ENCODE data around the gene HOXD10. TPM values are rescaled to one million over a fixed set of nuclear protein-coding genes. Genes with fewer than 3 reads are reported as not detected.

Gene HOXD10
- total RNA-seq, 4 donors from 2014 or later: 0.56 to 0.59 TPM; not detected in 2

DNA sequence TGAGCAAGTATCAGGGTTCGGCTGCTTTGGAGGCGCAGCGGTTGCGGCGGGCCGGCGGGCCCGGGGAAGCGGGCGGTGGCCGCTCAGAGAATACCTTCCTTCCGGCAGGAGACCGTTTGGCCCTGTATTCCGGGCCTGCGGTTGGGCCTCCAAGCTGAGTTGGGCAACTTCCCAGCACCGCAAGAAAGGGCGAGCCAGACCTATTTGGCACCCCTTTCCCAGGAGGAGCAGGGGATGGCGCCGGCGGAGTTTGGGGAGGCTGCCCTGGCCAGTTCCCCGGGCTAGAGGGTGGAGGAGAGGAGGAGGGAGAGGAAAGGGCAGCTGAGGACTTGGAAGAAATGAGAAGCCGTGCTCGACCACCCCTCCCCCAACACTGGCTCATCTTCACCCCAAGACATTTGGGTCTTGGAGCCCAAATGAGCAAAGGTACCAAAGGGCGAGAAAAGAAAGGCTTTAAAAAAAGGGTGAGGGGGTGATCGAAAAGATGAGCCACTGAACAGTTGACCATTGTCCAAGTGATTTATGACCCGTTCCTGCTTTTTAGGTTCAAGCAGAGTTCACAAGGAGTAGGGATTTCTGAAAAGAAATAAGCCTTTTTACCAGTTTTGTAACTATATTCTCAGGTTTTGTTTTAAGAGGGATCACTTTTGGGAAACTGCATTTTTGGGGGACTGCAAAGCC is 48.9 kb downstream of the HOXD10 start:
- no peaks in the 10 kb centered on the region for H3K36me3 ChIP-seq
- TF ChIP-seq POLR2A (IDR thresholded peaks at IDR 0.05) (no peak), EP300 (IDR thresholded peaks at IDR 0.05) (no peak), POLR2AphosphoS5 (IDR thresholded peaks at IDR 0.05) (no peak)
- TF ChIP-seq, protein P1, sequence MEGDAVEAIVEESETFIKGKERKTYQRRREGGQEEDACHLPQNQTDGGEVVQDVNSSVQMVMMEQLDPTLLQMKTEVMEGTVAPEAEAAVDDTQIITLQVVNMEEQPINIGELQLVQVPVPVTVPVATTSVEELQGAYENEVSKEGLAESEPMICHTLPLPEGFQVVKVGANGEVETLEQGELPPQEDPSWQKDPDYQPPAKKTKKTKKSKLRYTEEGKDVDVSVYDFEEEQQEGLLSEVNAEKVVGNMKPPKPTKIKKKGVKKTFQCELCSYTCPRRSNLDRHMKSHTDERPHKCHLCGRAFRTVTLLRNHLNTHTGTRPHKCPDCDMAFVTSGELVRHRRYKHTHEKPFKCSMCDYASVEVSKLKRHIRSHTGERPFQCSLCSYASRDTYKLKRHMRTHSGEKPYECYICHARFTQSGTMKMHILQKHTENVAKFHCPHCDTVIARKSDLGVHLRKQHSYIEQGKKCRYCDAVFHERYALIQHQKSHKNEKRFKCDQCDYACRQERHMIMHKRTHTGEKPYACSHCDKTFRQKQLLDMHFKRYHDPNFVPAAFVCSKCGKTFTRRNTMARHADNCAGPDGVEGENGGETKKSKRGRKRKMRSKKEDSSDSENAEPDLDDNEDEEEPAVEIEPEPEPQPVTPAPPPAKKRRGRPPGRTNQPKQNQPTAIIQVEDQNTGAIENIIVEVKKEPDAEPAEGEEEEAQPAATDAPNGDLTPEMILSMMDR (IDR thresholded peaks at IDR 0.05): no peak
- 61% methylated on average over 23 of the region's 26 CpGs for WGBS
- DNase-seq (ENCODE audit: low spot score in 2 of 2): no peak
- no peak overlapping the region for H3K27ac ChIP-seq
- H3K27me3 ChIP-seq: peaks cover 95% of the 10 kb centered on the region
- H3K9me3 ChIP-seq: no peaks in the 10 kb centered on the region
- H3K4me3 ChIP-seq: no peak overlapping the region
- H3K4me1 ChIP-seq: peaks cover 20% of the 10 kb centered on the region

DNA sequence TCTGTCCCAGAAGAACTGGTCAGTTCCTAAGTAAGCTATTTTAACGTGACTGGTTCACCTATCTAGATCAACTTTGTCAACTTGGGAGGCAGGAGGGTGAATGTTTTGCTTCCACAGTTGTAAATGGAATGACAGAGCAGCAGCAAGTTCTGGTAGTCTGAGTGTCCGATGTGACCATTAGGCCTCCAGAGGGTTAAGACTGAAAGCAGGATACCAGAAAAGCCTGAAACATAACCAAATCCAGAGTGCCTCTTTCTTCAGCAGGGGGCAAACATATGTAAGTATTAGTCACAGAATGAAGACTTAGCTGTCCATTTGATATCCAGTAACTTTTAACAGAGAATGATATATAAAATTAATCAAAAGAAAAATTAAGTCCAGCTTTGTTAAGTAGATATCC is 49.7 kb downstream of the HOXD10 start:
- H3K9me3 ChIP-seq: no peaks in the 10 kb centered on the region
- no peak overlapping the region for H3K27ac ChIP-seq
- H3K4me3 ChIP-seq: no peak overlapping the region
- TF ChIP-seq POLR2A (IDR thresholded peaks at IDR 0.05) (no peak), POLR2AphosphoS5 (IDR thresholded peaks at IDR 0.05) (no peak), EP300 (IDR thresholded peaks at IDR 0.05) (no peak)
- TF ChIP-seq, protein P1 (IDR thresholded peaks at IDR 0.05): no peak
- peaks cover 95% of the 10 kb centered on the region for H3K27me3 ChIP-seq
- DNase-seq (ENCODE audit: low spot score in 2 of 2): no peak
- peaks cover 15% of the 10 kb centered on the region for H3K4me1 ChIP-seq
- no peaks in the 10 kb centered on the region for H3K36me3 ChIP-seq
- 45% methylated on average over 2 of the region's 2 CpGs for WGBS

DNA sequence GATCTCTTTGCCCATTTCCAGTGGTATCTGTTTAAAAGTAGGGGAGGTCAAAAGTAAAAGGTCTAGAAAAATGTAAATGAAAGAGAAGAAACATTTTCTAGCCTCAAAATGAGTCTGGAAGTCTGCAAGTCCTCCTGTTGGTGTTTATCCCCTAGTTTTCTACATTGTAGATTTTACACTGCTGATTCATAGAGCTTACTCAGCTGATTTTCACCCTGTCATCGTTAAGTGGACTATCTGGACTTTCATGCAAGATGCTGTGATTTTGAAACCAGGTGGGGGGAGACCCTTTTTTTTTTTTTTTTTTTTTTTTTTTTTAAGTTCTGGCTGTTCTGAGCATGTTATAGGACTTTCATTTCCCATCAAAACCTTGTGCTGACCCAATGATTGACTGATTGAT is 50.8 kb downstream of the HOXD10 start:
- TF ChIP-seq POLR2AphosphoS5 (IDR thresholded peaks at IDR 0.05) (no peak), EP300 (IDR thresholded peaks at IDR 0.05) (no peak), POLR2A (IDR thresholded peaks at IDR 0.05) (no peak)
- TF ChIP-seq, protein P1 (IDR thresholded peaks at IDR 0.05): no peak
- WGBS: 60% methylated on average over 1 of the region's 1 CpG
- no peak overlapping the region for H3K4me3 ChIP-seq
- H3K27me3 ChIP-seq: peaks cover 95% of the 10 kb centered on the region
- no peaks in the 10 kb centered on the region for H3K9me3 ChIP-seq
- H3K36me3 ChIP-seq: no peaks in the 10 kb centered on the region
- DNase-seq (ENCODE audit: low spot score in 2 of 2): no peak
- H3K27ac ChIP-seq: no peak overlapping the region
- peaks cover 12% of the 10 kb centered on the region for H3K4me1 ChIP-seq

DNA sequence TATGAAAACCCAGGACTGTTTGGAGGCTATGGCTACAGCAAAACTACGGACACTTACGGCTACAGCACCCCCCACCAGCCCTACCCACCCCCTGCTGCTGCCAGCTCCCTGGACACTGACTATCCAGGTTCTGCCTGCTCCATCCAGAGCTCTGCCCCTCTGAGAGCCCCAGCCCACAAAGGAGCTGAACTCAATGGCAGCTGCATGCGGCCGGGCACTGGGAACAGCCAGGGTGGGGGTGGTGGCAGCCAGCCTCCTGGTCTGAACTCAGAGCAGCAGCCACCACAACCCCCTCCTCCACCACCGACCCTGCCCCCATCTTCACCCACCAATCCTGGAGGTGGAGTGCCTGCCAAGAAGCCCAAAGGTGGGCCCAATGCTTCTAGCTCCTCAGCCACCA is 52.6 kb downstream of the HOXD10 start:
- DNase-seq (ENCODE audit: low spot score in 2 of 2): no peak
- no peak for TF ChIP-seq POLR2A (IDR thresholded peaks at IDR 0.05)
- TF ChIP-seq, protein P1 (IDR thresholded peaks at IDR 0.05): no peak
- TF ChIP-seq EP300 (IDR thresholded peaks at IDR 0.05): no peak
- no peak for TF ChIP-seq POLR2AphosphoS5 (IDR thresholded peaks at IDR 0.05)
- no peak overlapping the region for H3K4me3 ChIP-seq
- WGBS: no CpG with 5 or more reads among the region's 5 CpGs
- peaks cover 95% of the 10 kb centered on the region for H3K27me3 ChIP-seq
- H3K36me3 ChIP-seq: no peaks in the 10 kb centered on the region
- H3K4me1 ChIP-seq: peaks cover 11% of the 10 kb centered on the region
- H3K9me3 ChIP-seq: no peaks in the 10 kb centered on the region
- H3K27ac ChIP-seq: no peak overlapping the region

Other genes starting within 250 kb of the HOXD10 start
- gene LNPK, start 114.5 kb upstream of the HOXD10 start, total RNA-seq: 10 to 100 TPM; 23.1 to 36.1 (median 25.8) TPM
- not detected for gene EVX2, start 32.8 kb upstream of the HOXD10 start, total RNA-seq
- gene HOXD13, start 24.1 kb upstream of the HOXD10 start, total RNA-seq: under 1 TPM in 1 of 4 donors, not detected in 3; 0.19 TPM
- gene HOXD12, start 17.0 kb upstream of the HOXD10 start, total RNA-seq: not detected
- not detected for gene HOXD11, start 9.5 kb upstream of the HOXD10 start, total RNA-seq
- gene HOXD9, start 5.9 kb downstream of the HOXD10 start, total RNA-seq: 1 to 10 TPM in 2 of 4 donors, under 1 TPM in 1, not detected in 1; 0.26 to 3.1 (median 2.6) TPM
- 1 to 10 TPM; 1.4 to 6.0 (median 2.6) TPM for gene HOXD8, start 12.9 kb downstream of the HOXD10 start, total RNA-seq
- gene HOXD4, start 34.8 kb downstream of the HOXD10 start, total RNA-seq: 1 to 10 TPM in 2 of 4 donors, not detected in 2; 1.9 to 3.1 TPM
- 1 to 10 TPM in 2 of 4 donors, under 1 TPM in 2; 0.49 to 3.5 (median 1.5) TPM for gene HOXD3, start 40.5 kb downstream of the HOXD10 start, total RNA-seq
- gene HOXD1, start 71.9 kb downstream of the HOXD10 start, total RNA-seq: under 1 TPM in 2 of 4 donors, not detected in 2; 0.85 to 0.89 TPM
- 10 to 100 TPM; 23.3 to 33.5 (median 31.2) TPM for gene MTX2, start 152.7 kb downstream of the HOXD10 start, total RNA-seq

Measured in suprapubic skin (tissue), 4 donors.